ENCODE data around the gene MYOG.

Gene MYOG

GRCh38 chr1:203078478-203078877 is 7.3 kb downstream of the MYOG start:
- WGBS (ENCODE audit: insufficient coverage, insufficient read length), result no CpG with 5 or more reads among the region's 3 CpGs

GRCh38 chr1:203077956-203078355 is 7.9 kb downstream of the MYOG start:
- no peak overlapping the region for H3K27ac ChIP-seq (ENCODE audit: low read length)
- H3K9me3 ChIP-seq (ENCODE audit: control insufficient read depth, insufficient read depth, low read length), result no peaks in the 10 kb centered on the region
- DNase-seq (ENCODE audit: low read depth, low spot score), result no peak
- H3K4me3 ChIP-seq (ENCODE audit: low read length), result no peak overlapping the region
- peaks cover 11% of the 10 kb centered on the region; the same call in 1 of the 2 replicates for H3K4me1 ChIP-seq (ENCODE audit: control insufficient read depth, insufficient read depth, low read length)
- no CpG with 5 or more reads among the region's 2 CpGs for WGBS (ENCODE audit: insufficient coverage, insufficient read length)
- no peaks in the 10 kb centered on the region for H3K36me3 ChIP-seq (ENCODE audit: control insufficient read depth, insufficient read depth, low read length)
- H3K27me3 ChIP-seq (ENCODE audit: control insufficient read depth, insufficient read depth, low read length), result peaks cover 14% of the 10 kb centered on the region; the same call in 1 of the 2 replicates

More at GRCh38 chr1:203078478-203078877, 7.3 kb downstream of the MYOG start:
- H3K4me3 ChIP-seq (ENCODE audit: low read length), result no peak overlapping the region
- H3K27ac ChIP-seq (ENCODE audit: low read length), result no peak overlapping the region
- H3K36me3 ChIP-seq (ENCODE audit: control insufficient read depth, insufficient read depth, low read length), result no peaks in the 10 kb centered on the region
- no peak for DNase-seq (ENCODE audit: low read depth, low spot score)
- H3K27me3 ChIP-seq (ENCODE audit: control insufficient read depth, insufficient read depth, low read length), result peaks cover 14% of the 10 kb centered on the region; the same call in 1 of the 2 replicates
- H3K9me3 ChIP-seq (ENCODE audit: control insufficient read depth, insufficient read depth, low read length), result no peaks in the 10 kb centered on the region
- peaks cover 11% of the 10 kb centered on the region; the same call in 1 of the 2 replicates for H3K4me1 ChIP-seq (ENCODE audit: control insufficient read depth, insufficient read depth, low read length)

GRCh38 chr1:203077367-203077766 is 8.4 kb downstream of the MYOG start:
- no peaks in the 10 kb centered on the region for H3K9me3 ChIP-seq (ENCODE audit: control insufficient read depth, insufficient read depth, low read length)
- WGBS (ENCODE audit: insufficient coverage, insufficient read length), result no CpG with 5 or more reads among the region's 3 CpGs
- no peaks in the 10 kb centered on the region for H3K36me3 ChIP-seq (ENCODE audit: control insufficient read depth, insufficient read depth, low read length)
- no peak overlapping the region for H3K4me3 ChIP-seq (ENCODE audit: low read length)
- peaks cover 14% of the 10 kb centered on the region; the same call in 1 of the 2 replicates for H3K27me3 ChIP-seq (ENCODE audit: control insufficient read depth, insufficient read depth, low read length)
- DNase-seq (ENCODE audit: low read depth, low spot score), result no peak
- peaks cover 6% of the 10 kb centered on the region; the same call in 1 of the 2 replicates for H3K4me1 ChIP-seq (ENCODE audit: control insufficient read depth, insufficient read depth, low read length)
- no peak overlapping the region for H3K27ac ChIP-seq (ENCODE audit: low read length)

- Histone ChIP-seq H3K9me3 (ENCODE audit: control insufficient read depth, insufficient read depth, low read length) (no peaks in the 10 kb centered on the region), H3K27me3 (ENCODE audit: control insufficient read depth, insufficient read depth, low read length) (peaks cover 14% of the 10 kb centered on the region; the same call in 1 of the 2 replicates), H3K4me1 (ENCODE audit: control insufficient read depth, insufficient read depth, low read length) (peaks cover 2% of the 10 kb centered on the region; the same call in 1 of the 2 replicates), H3K27ac (ENCODE audit: low read length) (no peak overlapping the region), H3K36me3 (ENCODE audit: control insufficient read depth, insufficient read depth, low read length) (no peaks in the 10 kb centered on the region), H3K4me3 (ENCODE audit: low read length) (peak overlapping the region; percentile 34; the same call in 1 of the 2 replicates)
- no CpG with 5 or more reads among the region's 30 CpGs for WGBS (ENCODE audit: insufficient coverage, insufficient read length)
- no peak for DNase-seq (ENCODE audit: low read depth, low spot score)
These were observed 9.7 kb downstream of the MYOG start for GRCh38 chr1:203076031-203076511.

- H3K4me1 ChIP-seq (ENCODE audit: control insufficient read depth, insufficient read depth, low read length), result 0 out of 2 replicates have a peak, but pooled peaks cover 2% of the 10 kb centered on the region
- no peak for DNase-seq (ENCODE audit: low read depth, low spot score)
- H3K9me3 ChIP-seq (ENCODE audit: control insufficient read depth, insufficient read depth, low read length), result no peaks in the 10 kb centered on the region
- H3K27ac ChIP-seq (ENCODE audit: low read length), result no peak overlapping the region
- no peaks in the 10 kb centered on the region for H3K36me3 ChIP-seq (ENCODE audit: control insufficient read depth, insufficient read depth, low read length)
- H3K27me3 ChIP-seq (ENCODE audit: control insufficient read depth, insufficient read depth, low read length), result peaks cover 14% of the 10 kb centered on the region; the same call in 1 of the 2 replicates
- H3K4me3 ChIP-seq (ENCODE audit: low read length), result peak overlapping the region; percentile 34; the same call in 1 of the 2 replicates
- WGBS (ENCODE audit: insufficient coverage, insufficient read length), result no CpG with 5 or more reads among the region's 56 CpGs
These were observed 10.4 kb downstream of the MYOG start for GRCh38 chr1:203075236-203076030.

GRCh38 chr1:203074610-203075009 is 11.2 kb downstream of the MYOG start:
- H3K36me3 ChIP-seq (ENCODE audit: control insufficient read depth, insufficient read depth, low read length), result no peaks in the 10 kb centered on the region
- no peak overlapping the region for H3K4me3 ChIP-seq (ENCODE audit: low read length)
- H3K27ac ChIP-seq (ENCODE audit: low read length), result no peak overlapping the region
- 0 out of 2 replicates have a peak, but pooled peaks cover 2% of the 10 kb centered on the region for H3K4me1 ChIP-seq (ENCODE audit: control insufficient read depth, insufficient read depth, low read length)
- DNase-seq (ENCODE audit: low read depth, low spot score), result no peak
- no peaks in the 10 kb centered on the region for H3K9me3 ChIP-seq (ENCODE audit: control insufficient read depth, insufficient read depth, low read length)
- peaks cover 14% of the 10 kb centered on the region; the same call in 1 of the 2 replicates for H3K27me3 ChIP-seq (ENCODE audit: control insufficient read depth, insufficient read depth, low read length)

GRCh38 chr1:203073469-203073868 is 12.3 kb downstream of the MYOG start:
- H3K4me1 ChIP-seq (ENCODE audit: control insufficient read depth, insufficient read depth, low read length), result 0 out of 2 replicates have a peak, but pooled peaks cover 2% of the 10 kb centered on the region
- no peak overlapping the region for H3K4me3 ChIP-seq (ENCODE audit: low read length)
- 0 out of 2 replicates have a peak, but pooled peaks cover 2% of the 10 kb centered on the region for H3K36me3 ChIP-seq (ENCODE audit: control insufficient read depth, insufficient read depth, low read length)
- H3K9me3 ChIP-seq (ENCODE audit: control insufficient read depth, insufficient read depth, low read length), result no peaks in the 10 kb centered on the region
- H3K27me3 ChIP-seq (ENCODE audit: control insufficient read depth, insufficient read depth, low read length), result peaks cover 14% of the 10 kb centered on the region; the same call in 1 of the 2 replicates
- H3K27ac ChIP-seq (ENCODE audit: low read length), result no peak overlapping the region
- WGBS (ENCODE audit: insufficient coverage, insufficient read length), result no CpG with 5 or more reads among the region's 2 CpGs
- no peak for DNase-seq (ENCODE audit: low read depth, low spot score)

GRCh38 chr1:203072911-203073310 is 12.9 kb downstream of the MYOG start:
- WGBS (ENCODE audit: insufficient coverage, insufficient read length), result no CpG with 5 or more reads among the region's 3 CpGs
- Histone ChIP-seq H3K9me3 (ENCODE audit: control insufficient read depth, insufficient read depth, low read length) (no peaks in the 10 kb centered on the region), H3K4me3 (ENCODE audit: low read length) (no peak overlapping the region), H3K36me3 (ENCODE audit: control insufficient read depth, insufficient read depth, low read length) (0 out of 2 replicates have a peak, but pooled peaks cover 4% of the 10 kb centered on the region), H3K27me3 (ENCODE audit: control insufficient read depth, insufficient read depth, low read length) (peaks cover 14% of the 10 kb centered on the region; the same call in 1 of the 2 replicates), H3K4me1 (ENCODE audit: control insufficient read depth, insufficient read depth, low read length) (0 out of 2 replicates have a peak, but pooled peaks cover 2% of the 10 kb centered on the region), H3K27ac (ENCODE audit: low read length) (no peak overlapping the region)
- no peak for DNase-seq (ENCODE audit: low read depth, low spot score)

GRCh38 chr1:203072002-203072602 is 13.7 kb downstream of the MYOG start:
- no CpG with 5 or more reads among the region's 7 CpGs for WGBS (ENCODE audit: insufficient coverage, insufficient read length)
- Histone ChIP-seq H3K4me1 (ENCODE audit: control insufficient read depth, insufficient read depth, low read length) (0 out of 2 replicates have a peak, but pooled peaks cover 2% of the 10 kb centered on the region), H3K9me3 (ENCODE audit: control insufficient read depth, insufficient read depth, low read length) (no peaks in the 10 kb centered on the region), H3K4me3 (ENCODE audit: low read length) (no peak overlapping the region), H3K36me3 (ENCODE audit: control insufficient read depth, insufficient read depth, low read length) (0 out of 2 replicates have a peak, but pooled peaks cover 4% of the 10 kb centered on the region), H3K27ac (ENCODE audit: low read length) (no peak overlapping the region), H3K27me3 (ENCODE audit: control insufficient read depth, insufficient read depth, low read length) (peaks cover 14% of the 10 kb centered on the region; the same call in 1 of the 2 replicates)
- DNase-seq (ENCODE audit: low read depth, low spot score), result no peak

GRCh38 chr1:203069030-203069747 is 16.6 kb downstream of the MYOG start:
- no peak for DNase-seq (ENCODE audit: low read depth, low spot score)
- H3K36me3 ChIP-seq (ENCODE audit: control insufficient read depth, insufficient read depth, low read length), result 0 out of 2 replicates have a peak, but pooled peaks cover 4% of the 10 kb centered on the region
- no CpG with 5 or more reads among the region's 4 CpGs for WGBS (ENCODE audit: insufficient coverage, insufficient read length)

More at GRCh38 chr1:203069030-203069747, 16.6 kb downstream of the MYOG start:
- Histone ChIP-seq H3K4me3 (ENCODE audit: low read length) (no peak overlapping the region), H3K27ac (ENCODE audit: low read length) (no peak overlapping the region), H3K9me3 (ENCODE audit: control insufficient read depth, insufficient read depth, low read length) (no peaks in the 10 kb centered on the region), H3K27me3 (ENCODE audit: control insufficient read depth, insufficient read depth, low read length) (no peaks in the 10 kb centered on the region; the same call in 1 of the 2 replicates), H3K4me1 (ENCODE audit: control insufficient read depth, insufficient read depth, low read length) (no peaks in the 10 kb centered on the region)
